GM12878 (cell line): ENCODE measurements around the gene CALM3. TPM values are rescaled to one million over a fixed set of nuclear protein-coding genes. Genes with fewer than 3 reads are reported as not detected.

ENCODE experiments used
- ATAC-seq: fragments of 200-7000 bp; cut with Tn5 transposase; 3 replicates; pipeline ENCODE4 v1.9.1; 2020; ENCODE audit warnings: mild to moderate bottlenecking, moderate library complexity
- BruUV-seq: library from RNA; stranded (reverse); fragments of 400-500 nt; replicated peaks from 2 replicates; lab custom pipeline; 2021; lab: Mats Ljungman, UMichigan
- CTCF ChIA-PET: fragments of 300-600 bp; sonication (Branson Sonifier 250); formaldehyde crosslinking; extraction: SDS; loops from one replicate; lab custom pipeline; 2021; ENCODE audit warnings: inconsistent platforms; lab: Yijun Ruan, JAX
- POLR2A ChIA-PET: fragments of 350-600 bp; formaldehyde crosslinking; extraction: SDS; loops from one replicate; lab custom pipeline; 2021; ENCODE audit warnings: inconsistent platforms; lab: Charles Lee
- RAD21 ChIA-PET: fragments of 300-600 bp; sonication (Branson Sonifier 250); formaldehyde crosslinking; loops from one replicate; lab custom pipeline; 2023; ENCODE audit warnings: antibody characterized with exemption; ENCODE audit not compliant: unreplicated experiment; lab: Charles Lee
- SMC1A ChIA-PET: fragments of 300-600 bp; sonication (Branson Sonifier 250); formaldehyde crosslinking; loops from one replicate; lab custom pipeline; 2023; ENCODE audit not compliant: unreplicated experiment, uncharacterized antibody; lab: Charles Lee
- DNase-seq: peaks from one replicate; pipeline ENCODE4 v3.0.0-alpha.2; 2011; ENCODE audit warnings: low read depth, low spot score
- FAIRE-seq: peaks from 3 replicates; lab custom pipeline; 2011; peaks lifted over from hg19 to GRCh38; lab: Jason Lieb, UNC
- H2AFZ ChIP-seq: 2 replicates; pipeline ENCODE4 v1.6.0; 2011; ENCODE audit warnings: low read depth, low read length, control low read depth; ENCODE audit not compliant: control insufficient read depth
- H3K27ac ChIP-seq: 2 replicates; pipeline ENCODE4 v1.5.1; 2011; ENCODE audit warnings: control low read depth; ENCODE audit not compliant: control insufficient read depth, insufficient read depth
- H3K27me3 ChIP-seq, 2 experiments: replicated peaks in 1 of 2; 2 replicates each; pipeline versions ENCODE4 v1.6.0 to v1.6.1; 2011; ENCODE audit warnings: low read length in 1 of 2; ENCODE audit not compliant: control insufficient read depth in 2 of 2, insufficient read depth in 2 of 2
- H3K36me3 ChIP-seq, 2 experiments: 2 replicates each; pipeline ENCODE4 v1.5.1; 2011; ENCODE audit warnings: low read length in 1 of 2; ENCODE audit not compliant: control insufficient read depth in 2 of 2, insufficient read depth in 2 of 2
- H3K4me1 ChIP-seq: 2 replicates; pipeline ENCODE4 v1.6.1; 2011; ENCODE audit warnings: mild to moderate bottlenecking, low read length, moderate library complexity, mixed read lengths; ENCODE audit not compliant: control insufficient read depth, insufficient read depth
- H3K4me2 ChIP-seq: 2 replicates; pipeline ENCODE4 v1.6.0; 2011; ENCODE audit warnings: control low read depth; ENCODE audit not compliant: control insufficient read depth, insufficient read depth
- H3K4me3 ChIP-seq: fragments of 200-600 bp; sonication (generic); 2 replicates; pipeline ENCODE4 v1.5.1; 2016
- H3K79me2 ChIP-seq: 2 replicates; pipeline ENCODE4 v1.6.0; 2011; ENCODE audit warnings: low read length; ENCODE audit not compliant: control insufficient read depth, insufficient read depth
- H3K9ac ChIP-seq: 2 replicates; pipeline ENCODE4 v1.8.0; 2011; ENCODE audit warnings: low read length, control low read depth, mixed read lengths; ENCODE audit not compliant: control insufficient read depth, insufficient read depth
- H3K9me3 ChIP-seq: replicated peaks from 3 replicates; pipeline ENCODE4 v1.5.1; 2011; ENCODE audit warnings: mild to moderate bottlenecking, low read length; ENCODE audit not compliant: control insufficient read depth, insufficient read depth
- H4K20me1 ChIP-seq: 2 replicates; pipeline ENCODE4 v1.6.0; 2011; ENCODE audit not compliant: control insufficient read depth, insufficient read depth
- ATF7 ChIP-seq: fragments of 450-650 bp; IDR thresholded peaks from 2 replicates; pipeline ENCODE4 v1.6.1; 2016; ENCODE audit warnings: low read depth, mild to moderate bottlenecking
- BACH1 ChIP-seq: fragments of 450-650 bp; IDR thresholded peaks from 2 replicates; pipeline ENCODE4 v1.6.1; 2017; ENCODE audit warnings: mild to moderate bottlenecking, borderline replicate concordance
- DPF2 ChIP-seq: fragments of 450-650 bp; IDR thresholded peaks from 2 replicates; pipeline ENCODE4 v1.6.1; 2017; ENCODE audit warnings: mild to moderate bottlenecking
- EZH2 ChIP-seq: IDR thresholded peaks from 2 replicates; pipeline ENCODE4 v1.6.1; 2012; ENCODE audit warnings: low read depth, mild to moderate bottlenecking, control low read depth, inconsistent platforms, low read length, borderline replicate concordance; ENCODE audit not compliant: control insufficient read depth
- GABPA ChIP-seq: IDR thresholded peaks from 2 replicates; pipeline ENCODE4 v1.6.1; 2014; ENCODE audit warnings: antibody characterized with exemption, low read depth, mild to moderate bottlenecking, inconsistent platforms
- HDGF ChIP-seq: fragments of 450-650 bp; IDR thresholded peaks from 2 replicates; pipeline ENCODE4 v1.6.1; 2016; ENCODE audit warnings: antibody characterized with exemption
- IKZF2 ChIP-seq, 2 experiments: fragments of 450-650 bp; IDR thresholded peaks; 2 replicates each; pipeline ENCODE4 v1.6.1; 2017; ENCODE audit warnings: mild to moderate bottlenecking in 2 of 2, moderate library complexity in 2 of 2
- KLF5 ChIP-seq: fragments of 450-650 bp; IDR thresholded peaks from 2 replicates; pipeline ENCODE4 v1.6.1; 2014; ENCODE audit warnings: mild to moderate bottlenecking; ENCODE audit not compliant: partially characterized antibody
- MXI1 ChIP-seq: fragments of 150-350 bp; IDR thresholded peaks from 2 replicates; pipeline ENCODE4 v1.6.1; 2011; ENCODE audit warnings: low read depth, mild to moderate bottlenecking, inconsistent platforms, low read length, improper control_type of control experiment
- NFIC ChIP-seq: IDR thresholded peaks from 2 replicates; pipeline ENCODE4 v1.6.1; 2012; ENCODE audit warnings: low read depth, mild to moderate bottlenecking, inconsistent platforms, low read length, moderate library complexity
- NFYA ChIP-seq: IDR thresholded peaks from 2 replicates; pipeline ENCODE4 v1.6.1; 2011; ENCODE audit warnings: low read depth, mild to moderate bottlenecking, low read length, improper control_type of control experiment, borderline replicate concordance
- RAD51 ChIP-seq: fragments of 450-650 bp; IDR thresholded peaks from 2 replicates; pipeline ENCODE4 v1.6.1; 2016; ENCODE audit warnings: moderate library complexity, mild to moderate bottlenecking, inconsistent platforms
- SMAD5 ChIP-seq: IDR thresholded peaks from 2 replicates; pipeline ENCODE4 v1.6.1; 2016; ENCODE audit warnings: antibody characterized with exemption, low read depth
- SMC3 ChIP-seq: IDR thresholded peaks from 2 replicates; pipeline ENCODE4 v1.6.1; 2011; ENCODE audit warnings: low read length, improper control_type of control experiment, borderline replicate concordance
- SP1 ChIP-seq: IDR thresholded peaks from one replicate; pipeline ENCODE4 v1.6.1; 2011; ENCODE audit warnings: low read depth, low read length
- STAT1 ChIP-seq: fragments of 450-650 bp; conservative IDR thresholded peaks from 2 replicates; pipeline ENCODE4 v1.6.1; 2014; ENCODE audit warnings: antibody characterized with exemption, mild to moderate bottlenecking
- TCF12 ChIP-seq: IDR thresholded peaks from 2 replicates; pipeline ENCODE4 v1.6.1; 2011; ENCODE audit warnings: low read depth, mild to moderate bottlenecking, low read length
- YBX1 ChIP-seq: fragments of 450-650 bp; IDR thresholded peaks from 2 replicates; pipeline ENCODE4 v1.6.1; 2016; ENCODE audit warnings: antibody characterized with exemption
- ZNF274 ChIP-seq: IDR thresholded peaks from one replicate; pipeline ENCODE4 v1.8.0; 2011; ENCODE audit not compliant: insufficient read length, insufficient read depth
- ZNF384 ChIP-seq: IDR thresholded peaks from 2 replicates; pipeline ENCODE4 v1.6.1; 2012; ENCODE audit warnings: low read depth, mild to moderate bottlenecking, low read length, improper control_type of control experiment, borderline replicate concordance
- WGBS: methylation state at CpG from one replicate; pipeline ENCODE4 v1.1.6; 2016; ENCODE audit warnings: low lambda C conversion rate; ENCODE audit not compliant: insufficient replicate concordance, insufficient coverage; ENCODE audit errors: missing lambda C conversion rate; 5-methylcytosine and 5-hydroxymethylcytosine counted together
- in situ Hi-C: fragments of 300-500 bp; cut with MboI; formaldehyde crosslinking; loops from 9 replicates; pipeline ENCODE4 v1.14.3; 2018; ENCODE audit warnings: mixed read lengths
- intact Hi-C: fragments of 100-400 bp; cut with micrococcal nuclease; formaldehyde crosslinking; loops from one replicate; pipeline ENCODE4 v1.14.2; 2022; ENCODE audit not compliant: unreplicated experiment
- polyA plus RNA-seq, 11 experiments: library from polyadenylated mRNA; depleted of rRNA in 4 of 11; unstranded in 6 of 11; stranded (reverse) in 5 of 11; fragments of >200 nt; fragmentation: Nextera tagmentation in 4 of 11; fragmentation: Illumina TruSeq in 1 of 11; extraction: Ambion mirVana in 4 of 11; extraction: Trizol in 1 of 11; gene quantifications; 1 replicate in 1 of 11; 2 replicates in 10 of 11; pipeline versions ENCODE4 v1.2.1 to v1.2.3, GENCODE V29; 2011 to 2016; ENCODE audit warnings: inconsistent platforms in 2 of 11, missing spikeins in 2 of 11, low read depth in 1 of 11
- total RNA-seq, 4 experiments: library from RNA; depleted of rRNA in 3 of 4; stranded (reverse); fragments of >200 nt in 3 of 4; fragmentation: Illumina TruSeq in 1 of 4; extraction: Trizol in 1 of 4; gene quantifications; 2 replicates each; pipeline versions ENCODE4 v1.2.1 to v1.2.3, GENCODE V29; 2013 to 2021

Gene CALM3
- total and polyA plus RNA-seq, 10 of the 15 experiments (the other 5 are each of a cell fraction or from before 2014, with no cell fraction given) = 164 to 849 (median 347) TPM

GRCh38 chr19:46640656-46641055 is 39.5 kb downstream of the CALM3 start:
- ChIA-PET POLR2A (interaction anchor here (0.6 to 0.7 kb wide), 2 partner anchors 52 to 154 kb away, joined by 3 to 6 read pairs; no protein-coding TSS in a partner anchor), CTCF (interaction anchor here (1.1 to 1.6 kb wide), 3 partner anchors 62 to 200 kb away, joined by 3 to 6 read pairs (median 3); no protein-coding TSS in a partner anchor), SMC1A (interaction anchor here (0.8 kb wide), 2 partner anchors 36 to 74 kb away, joined by 3 read pairs; no protein-coding TSS in a partner anchor), RAD21 (interaction anchor here (0.9 kb wide), 1 partner anchor 22 kb away, joined by 3 read pairs; no protein-coding TSS in a partner anchor)
- no peaks in the 10 kb centered on the region for H3K27me3 ChIP-seq
- FAIRE-seq (no peak), ATAC-seq (no peak), DNase-seq (no peak)
- H3K79me2 ChIP-seq = no peaks in the 10 kb centered on the region
- no peak overlapping the region for H3K4me3 ChIP-seq
- no TSS peak for BruUV-seq
- H3K27ac ChIP-seq = no peak overlapping the region
- H2AFZ ChIP-seq = no peak overlapping the region
- intact Hi-C loops = no loop called here
- no peaks in the 10 kb centered on the region for H4K20me1 ChIP-seq
- no peak for TF ChIP-seq HDGF
- TF ChIP-seq NFYA = no peak
- TF ChIP-seq BACH1 = no peak
- no peak for TF ChIP-seq ATF7
- no peak for TF ChIP-seq ZNF274
- TF ChIP-seq NFIC = no peak
- no peak for TF ChIP-seq SMC3
- no peak for TF ChIP-seq YBX1
- TF ChIP-seq DPF2 = no peak
- TF ChIP-seq RAD51 = no peak
- no peak for TF ChIP-seq ZNF384
- no peak for TF ChIP-seq EZH2
- no peak for TF ChIP-seq STAT1
- TF ChIP-seq MXI1 = no peak
- no peak for TF ChIP-seq KLF5
- no peak for TF ChIP-seq IKZF2 (IDR thresholded peaks at IDR 0.05)
- TF ChIP-seq SMAD5 = no peak
- no peak for TF ChIP-seq SP1
- no peak for TF ChIP-seq TCF12
- TF ChIP-seq GABPA = no peak
- no peak overlapping the region for H3K9ac ChIP-seq
- no peaks in the 10 kb centered on the region; the same call in 2 of the 3 replicates for H3K9me3 ChIP-seq
- H3K4me2 ChIP-seq = no peak overlapping the region
- WGBS = 85% methylated on average over 2 of the region's 2 CpGs
- peaks cover 15% of the 10 kb centered on the region for H3K4me1 ChIP-seq
- in situ Hi-C loops = no loop called here
- no peaks in the 10 kb centered on the region for H3K36me3 ChIP-seq
